HG03558 (cell line): ENCODE results near the gene ZNF746.
"Not testable (repeated sequence)": the region's sequence is repeated elsewhere in the genome, so short reads cannot be mapped to it uniquely, and the experiment has no call there.

Source experiments
- ATAC-seq: cut with Tn5 transposase; IDR thresholded peaks from one replicate; pipeline ENCODE4 v1.9.1; 2021; ENCODE audit warnings: moderate number of reproducible peaks; ENCODE audit not compliant: unreplicated experiment; ENCODE audit errors: extremely low read depth

Gene ZNF746

GRCh38 chr7:149460493-149461277, 36.9 kb downstream of the ZNF746 start, which contains the start of gene ZNF777:
TSS of gene ZNF777 (minus strand) at chr7:149461062. CDS start at chr7:149456022, 5,040 bp downstream.
- peak; percentile 87 for ATAC-seq

GRCh38 chr7:149459540-149460452, 37.8 kb downstream of the ZNF746 start:
- ATAC-seq = peak; percentile 18

- ATAC-seq = no peak
Observed at GRCh38 chr7:149459201-149459539, 38.4 kb downstream of the ZNF746 start.

DNA sequence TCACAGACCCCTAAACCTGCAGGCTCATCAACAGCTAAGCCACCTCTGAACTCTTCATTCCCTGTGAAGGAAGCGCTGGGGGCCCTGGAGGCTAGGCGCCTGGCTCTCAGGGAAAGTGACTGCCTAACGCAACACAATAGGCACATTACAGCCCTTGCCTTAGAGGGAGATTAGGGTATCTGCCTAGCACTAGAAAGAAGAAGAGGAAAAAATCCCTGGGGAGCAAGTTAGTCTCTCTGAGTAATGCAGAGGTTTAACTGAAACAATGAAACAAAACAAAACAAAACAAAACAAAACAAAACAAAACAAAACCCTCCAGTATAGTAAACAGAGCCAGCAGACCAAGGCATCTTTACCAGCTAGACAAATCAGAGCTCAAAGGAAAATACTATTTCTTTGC, 39.4 kb downstream of the ZNF746 start:
- no peak for ATAC-seq

DNA sequence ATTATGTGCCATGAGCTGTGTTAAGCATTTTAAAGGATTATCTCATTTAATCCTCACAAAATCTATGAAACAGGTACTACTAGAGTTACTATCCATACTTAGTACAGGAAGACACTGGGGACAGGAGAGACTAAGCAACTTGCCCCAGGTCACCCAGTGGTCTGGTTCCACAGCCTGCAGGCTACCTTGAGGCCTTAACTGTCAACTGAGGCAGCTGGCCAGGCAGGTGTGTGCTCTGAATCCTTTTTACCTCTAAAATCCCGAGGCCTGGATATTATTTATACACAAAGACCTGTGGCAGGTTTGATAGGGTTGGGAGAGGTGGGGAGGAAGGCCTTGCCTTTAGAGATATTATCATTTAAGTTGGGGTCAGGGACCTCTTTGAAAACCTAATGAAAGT, 39.8 kb downstream of the ZNF746 start:
- ATAC-seq = no peak

DNA sequence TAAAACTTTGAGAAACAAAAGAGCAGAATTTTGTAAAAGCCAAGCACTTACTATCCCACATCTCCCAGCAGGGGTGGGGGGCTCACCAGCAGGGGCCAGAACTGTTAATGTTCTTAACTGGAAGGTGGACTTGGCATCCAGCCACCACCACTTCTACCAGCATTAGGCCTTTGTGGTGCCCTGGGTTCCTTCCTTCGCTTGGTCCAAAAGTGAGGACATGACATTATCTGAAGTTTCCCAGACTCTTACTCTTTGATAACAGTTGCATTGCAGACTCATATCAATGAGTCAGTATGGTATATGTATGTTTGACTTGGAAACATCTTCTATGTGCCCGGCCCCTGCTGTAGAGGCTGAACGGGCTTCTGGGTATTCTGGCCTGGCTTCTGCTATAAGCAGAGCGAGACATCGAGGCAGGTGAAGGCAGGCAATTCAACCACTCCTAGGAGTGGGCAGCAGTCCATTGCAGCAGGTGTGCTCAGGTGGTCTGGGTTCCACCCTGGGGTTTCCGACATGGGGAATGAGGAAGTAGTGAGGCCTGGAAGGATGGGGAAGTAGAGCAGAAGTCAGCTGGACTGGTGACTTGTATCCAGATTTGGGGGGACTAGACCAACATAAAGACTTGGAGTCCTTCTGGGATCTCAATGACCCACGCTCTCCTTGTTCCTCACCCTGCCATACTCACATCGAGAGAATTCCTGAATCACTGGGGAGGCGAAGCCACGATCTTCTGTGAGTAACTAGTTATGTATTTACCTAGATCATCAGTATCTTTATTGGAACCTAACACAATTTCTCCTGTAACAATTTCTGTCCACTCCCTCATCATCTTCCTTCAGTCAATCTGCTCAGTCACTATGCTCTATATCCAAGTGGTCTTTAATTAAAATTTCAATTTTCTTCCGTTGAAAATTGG, 40.8 kb downstream of the ZNF746 start:
- no peak for ATAC-seq

- no peak for ATAC-seq
Observed at GRCh38 chr7:149455175-149455950, 42.2 kb downstream of the ZNF746 start.

- no peak for ATAC-seq
Observed at GRCh38 chr7:149454750-149455149, 42.9 kb downstream of the ZNF746 start.

DNA sequence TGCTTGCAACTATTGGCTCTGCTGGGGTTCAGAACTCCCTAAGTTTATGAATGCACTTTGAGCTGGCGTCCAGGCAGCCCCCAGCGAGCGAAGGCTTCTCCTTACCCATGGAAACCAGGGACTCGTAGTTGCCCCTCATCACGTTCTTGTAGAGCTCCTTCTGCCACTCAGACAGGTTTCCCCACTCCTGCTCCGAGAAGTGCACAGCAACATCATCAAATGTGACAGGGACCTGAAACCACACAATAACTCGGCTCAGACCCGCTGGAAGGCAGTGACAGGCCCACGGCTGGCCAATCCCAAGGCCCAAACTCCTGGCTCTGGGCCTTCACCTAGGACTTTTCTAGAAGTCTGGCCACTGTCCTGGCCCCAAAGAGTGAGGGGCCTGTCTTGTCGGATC, 43.6 kb downstream of the ZNF746 start:
- ATAC-seq = no peak

GRCh38 chr7:149450821-149451220, 46.8 kb downstream of the ZNF746 start:
- no peak for ATAC-seq

DNA sequence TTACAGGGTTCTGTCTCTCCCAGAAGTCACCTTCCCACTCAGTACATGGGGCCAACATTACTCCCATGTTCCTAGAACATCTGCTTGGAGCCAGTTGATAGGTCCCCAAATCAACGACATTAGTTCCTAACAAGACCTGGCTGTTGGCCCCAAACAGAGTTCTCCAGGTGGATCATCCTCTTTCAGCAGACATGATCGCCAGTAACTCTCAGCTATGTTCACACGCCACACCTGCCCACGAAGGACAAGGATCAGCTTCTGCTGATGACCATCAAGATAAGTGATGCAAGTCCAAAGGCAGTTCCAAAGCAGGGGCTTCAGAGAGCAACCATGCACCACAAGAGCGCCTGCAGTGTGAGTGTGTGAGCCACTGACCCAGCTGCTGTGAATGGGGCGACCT, 47.7 kb downstream of the ZNF746 start:
- ATAC-seq = no peak

DNA sequence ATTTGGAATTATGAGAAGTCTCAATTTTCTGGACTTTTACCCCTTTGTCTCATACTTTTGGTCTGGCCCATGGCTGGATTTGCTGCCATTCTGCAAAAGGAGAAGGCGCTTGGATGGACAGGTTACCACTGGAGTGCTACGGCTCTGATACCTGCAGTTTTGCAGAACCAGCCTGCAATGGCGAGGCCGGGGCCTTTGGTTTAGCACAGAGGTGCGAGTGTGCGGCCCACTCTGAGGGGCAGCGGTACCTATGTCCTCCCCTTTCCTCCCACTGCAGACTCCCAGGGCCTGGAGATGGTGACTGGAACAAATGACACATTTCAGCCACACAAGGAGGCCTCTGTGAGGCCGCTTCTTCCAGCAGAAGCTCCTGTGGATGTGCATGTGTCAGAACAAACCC, 48.6 kb downstream of the ZNF746 start:
- no peak for ATAC-seq

- ATAC-seq = not testable (repeated sequence)
Observed at GRCh38 chr7:149446026-149446425, 51.6 kb downstream of the ZNF746 start.

GRCh38 chr7:149444287-149444686, 53.3 kb downstream of the ZNF746 start:
- ATAC-seq = no peak

DNA sequence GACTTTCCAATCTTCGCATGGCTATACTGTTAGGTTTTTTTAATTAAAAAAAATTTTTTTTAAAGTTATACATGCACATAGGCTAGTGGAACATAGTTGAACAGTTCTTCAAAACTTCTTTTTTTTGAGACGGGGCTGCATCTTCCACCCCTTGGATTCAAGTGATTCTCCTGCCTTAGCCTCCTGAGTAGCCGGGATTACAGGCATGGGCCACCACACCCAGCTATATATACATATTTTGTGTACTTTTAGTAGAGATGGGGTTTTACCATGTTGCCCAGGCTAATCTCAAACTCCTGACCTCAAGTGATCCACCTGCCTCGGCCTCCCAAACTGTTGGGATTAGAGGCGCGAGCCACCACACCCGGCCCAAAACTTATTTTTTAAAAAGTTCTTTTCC, 54.1 kb downstream of the ZNF746 start:
- no peak for ATAC-seq

DNA sequence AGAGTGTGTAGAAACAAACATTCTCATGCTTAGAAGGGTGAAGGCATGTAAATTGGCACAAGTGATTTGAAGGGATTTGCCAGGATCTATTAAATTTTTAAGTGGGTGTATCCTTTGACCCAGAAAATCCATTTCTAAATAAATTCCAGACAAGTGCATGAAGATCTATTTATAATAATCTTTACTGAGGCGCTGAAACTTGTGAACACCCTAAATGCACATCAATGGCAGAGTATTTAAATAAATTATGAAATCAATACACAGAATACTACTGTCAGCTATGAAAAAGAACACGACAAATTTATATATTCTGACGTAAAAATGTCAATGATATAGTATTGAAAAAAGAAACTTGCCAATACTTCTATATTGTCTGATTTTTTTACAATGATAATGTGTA, 54.7 kb downstream of the ZNF746 start:
- ATAC-seq = no peak

DNA sequence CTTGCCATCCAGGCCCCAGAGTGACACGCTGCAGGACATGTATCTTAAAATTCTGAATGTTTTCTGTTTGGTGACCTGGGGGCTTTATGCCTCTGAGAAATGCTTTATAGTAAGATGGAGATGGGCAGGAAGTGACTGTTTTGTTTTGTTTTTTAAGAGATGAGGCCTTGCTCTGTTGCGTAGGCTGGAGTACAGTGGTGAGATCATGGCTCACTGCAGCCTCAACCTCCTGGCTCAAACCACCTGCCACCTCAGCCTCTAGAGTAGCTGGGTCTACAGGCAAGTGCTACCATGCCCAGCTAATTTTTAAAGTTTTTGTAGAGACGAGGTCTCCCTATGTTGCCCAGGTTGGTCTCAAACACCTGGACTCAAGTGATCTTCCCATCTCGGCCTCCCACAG, 57.4 kb downstream of the ZNF746 start:
- ATAC-seq = no peak

- no peak for ATAC-seq
Observed at GRCh38 chr7:149436358-149436757, 61.3 kb downstream of the ZNF746 start.

- ATAC-seq = no peak
Observed at GRCh38 chr7:149433124-149433523, 64.5 kb downstream of the ZNF746 start.
